ENCODE results near the gene SLC22A13. TPM values are rescaled to one million over a fixed set of nuclear protein-coding genes. Genes with fewer than 3 reads are reported as not detected.

Gene SLC22A13
- total and polyA plus RNA-seq, 10 of the 15 experiments (the other 5 are each of a cell fraction or from before 2014, with no cell fraction given), result 0.03 to 0.19 (median 0.11) TPM; not detected in 5

DNA sequence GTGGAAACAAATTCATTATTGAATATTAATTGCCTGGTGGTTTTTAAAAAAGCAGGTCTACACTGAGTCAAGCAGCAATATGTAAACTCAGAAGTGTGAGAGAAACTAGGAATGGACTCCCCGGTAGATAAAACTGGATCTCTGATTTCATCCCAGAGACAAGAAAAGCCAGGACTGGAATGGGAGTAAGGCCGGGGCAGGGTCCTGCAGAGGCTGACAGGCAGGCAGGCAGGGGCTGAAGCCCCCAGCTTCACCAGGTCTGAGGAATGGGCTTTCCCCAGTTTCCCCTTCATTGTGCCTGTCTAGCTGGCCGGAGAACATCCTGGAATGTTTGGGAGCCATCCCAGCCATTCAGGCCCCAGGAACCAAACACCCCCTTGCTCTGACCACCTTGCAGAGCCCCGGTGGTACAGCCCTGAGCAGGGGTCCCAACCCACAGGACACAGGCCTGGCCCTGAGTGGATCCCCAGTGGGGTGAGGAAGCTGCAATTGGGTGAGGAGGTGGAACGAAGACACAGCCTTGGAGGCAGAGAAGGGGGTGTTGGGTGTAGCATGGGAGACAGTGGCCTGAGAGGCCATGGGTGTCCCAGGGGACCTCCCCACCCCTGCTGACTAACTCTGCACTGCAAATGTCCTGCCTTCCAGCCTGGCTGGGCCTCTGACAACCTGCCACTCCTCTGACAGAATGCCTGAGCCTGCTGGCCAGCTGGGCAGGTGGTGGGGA lies 49.3 kb downstream of the SLC22A13 start:
- ChIA-PET POLR2A (no interaction called here), SMC1A (ENCODE audit: uncharacterized antibody, unreplicated experiment) (no interaction called here), RAD21 (ENCODE audit: unreplicated experiment) (no interaction called here), CTCF (no interaction called here)
- in situ Hi-C loops (cut with MboI), result no loop called here
- Histone ChIP-seq H4K20me1 (ENCODE audit: control insufficient read depth, insufficient read depth) (no peaks in the 10 kb centered on the region), H3K9me3 (replicated peaks; ENCODE audit: control insufficient read depth, insufficient read depth, low read length) (no peaks in the 10 kb centered on the region), H3K4me3 (no peak overlapping the region), H3K4me1 (ENCODE audit: control insufficient read depth, insufficient read depth, low read length) (no peaks in the 10 kb centered on the region), H2AFZ (ENCODE audit: control insufficient read depth, low read depth, low read length) (no peak overlapping the region), H3K27me3 (replicated peaks in 1 of 2; ENCODE audit: control insufficient read depth in 2 of 2, insufficient read depth in 2 of 2, low read length in 1 of 2) (peaks cover 0 to 3% of the 10 kb centered on the region in 2 experiments; a peak in 1 of 4 replicates), H3K4me2 (ENCODE audit: control insufficient read depth, insufficient read depth) (no peak overlapping the region), H3K9ac (ENCODE audit: control insufficient read depth, insufficient read depth, low read length) (no peak overlapping the region), H3K79me2 (ENCODE audit: control insufficient read depth, insufficient read depth, low read length) (no peaks in the 10 kb centered on the region), H3K36me3 (ENCODE audit: control insufficient read depth in 2 of 2, insufficient read depth in 2 of 2, low read length in 1 of 2) (no peaks in the 10 kb centered on the region), H3K27ac (ENCODE audit: control insufficient read depth, insufficient read depth) (no peak overlapping the region)
- intact Hi-C loops (cut with micrococcal nuclease; ENCODE audit: unreplicated experiment), result no loop called here
- DNase-seq (ENCODE audit: low read depth, low spot score), result no peak
- BruUV-seq (replicated peaks), result no TSS peak
- TF ChIP-seq MTA3 (IDR thresholded peaks at IDR 0.05; ENCODE audit: borderline replicate concordance, low read length) (no peak), MTA2 (IDR thresholded peaks at IDR 0.05; ENCODE audit: low read depth) (no peak), ZNF384 (IDR thresholded peaks at IDR 0.05; ENCODE audit: borderline replicate concordance, low read depth, low read length) (no peak), KDM1A (IDR thresholded peaks at IDR 0.05; ENCODE audit: borderline replicate concordance) (no peak), TCF12 (IDR thresholded peaks at IDR 0.05; ENCODE audit: low read depth, low read length) (no peak), JUND (IDR thresholded peaks at IDR 0.05; ENCODE audit: low read depth, low read length) (no peak), NR2F1 (conservative IDR thresholded peaks at IDR 0.05) (no peak), KLF5 (IDR thresholded peaks at IDR 0.05; ENCODE audit: partially characterized antibody) (no peak), NFXL1 (IDR thresholded peaks at IDR 0.05; ENCODE audit: borderline replicate concordance) (no peak)
- TF ChIP-seq, protein P1, sequence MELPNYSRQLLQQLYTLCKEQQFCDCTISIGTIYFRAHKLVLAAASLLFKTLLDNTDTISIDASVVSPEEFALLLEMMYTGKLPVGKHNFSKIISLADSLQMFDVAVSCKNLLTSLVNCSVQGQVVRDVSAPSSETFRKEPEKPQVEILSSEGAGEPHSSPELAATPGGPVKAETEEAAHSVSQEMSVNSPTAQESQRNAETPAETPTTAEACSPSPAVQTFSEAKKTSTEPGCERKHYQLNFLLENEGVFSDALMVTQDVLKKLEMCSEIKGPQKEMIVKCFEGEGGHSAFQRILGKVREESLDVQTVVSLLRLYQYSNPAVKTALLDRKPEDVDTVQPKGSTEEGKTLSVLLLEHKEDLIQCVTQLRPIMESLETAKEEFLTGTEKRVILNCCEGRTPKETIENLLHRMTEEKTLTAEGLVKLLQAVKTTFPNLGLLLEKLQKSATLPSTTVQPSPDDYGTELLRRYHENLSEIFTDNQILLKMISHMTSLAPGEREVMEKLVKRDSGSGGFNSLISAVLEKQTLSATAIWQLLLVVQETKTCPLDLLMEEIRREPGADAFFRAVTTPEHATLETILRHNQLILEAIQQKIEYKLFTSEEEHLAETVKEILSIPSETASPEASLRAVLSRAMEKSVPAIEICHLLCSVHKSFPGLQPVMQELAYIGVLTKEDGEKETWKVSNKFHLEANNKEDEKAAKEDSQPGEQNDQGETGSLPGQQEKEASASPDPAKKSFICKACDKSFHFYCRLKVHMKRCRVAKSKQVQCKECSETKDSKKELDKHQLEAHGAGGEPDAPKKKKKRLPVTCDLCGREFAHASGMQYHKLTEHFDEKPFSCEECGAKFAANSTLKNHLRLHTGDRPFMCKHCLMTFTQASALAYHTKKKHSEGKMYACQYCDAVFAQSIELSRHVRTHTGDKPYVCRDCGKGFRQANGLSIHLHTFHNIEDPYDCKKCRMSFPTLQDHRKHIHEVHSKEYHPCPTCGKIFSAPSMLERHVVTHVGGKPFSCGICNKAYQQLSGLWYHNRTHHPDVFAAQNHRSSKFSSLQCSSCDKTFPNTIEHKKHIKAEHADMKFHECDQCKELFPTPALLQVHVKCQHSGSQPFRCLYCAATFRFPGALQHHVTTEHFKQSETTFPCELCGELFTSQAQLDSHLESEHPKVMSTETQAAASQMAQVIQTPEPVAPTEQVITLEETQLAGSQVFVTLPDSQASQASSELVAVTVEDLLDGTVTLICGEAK (IDR thresholded peaks at IDR 0.05; ENCODE audit: borderline replicate concordance), result no peak
- TF ChIP-seq, protein P2, sequence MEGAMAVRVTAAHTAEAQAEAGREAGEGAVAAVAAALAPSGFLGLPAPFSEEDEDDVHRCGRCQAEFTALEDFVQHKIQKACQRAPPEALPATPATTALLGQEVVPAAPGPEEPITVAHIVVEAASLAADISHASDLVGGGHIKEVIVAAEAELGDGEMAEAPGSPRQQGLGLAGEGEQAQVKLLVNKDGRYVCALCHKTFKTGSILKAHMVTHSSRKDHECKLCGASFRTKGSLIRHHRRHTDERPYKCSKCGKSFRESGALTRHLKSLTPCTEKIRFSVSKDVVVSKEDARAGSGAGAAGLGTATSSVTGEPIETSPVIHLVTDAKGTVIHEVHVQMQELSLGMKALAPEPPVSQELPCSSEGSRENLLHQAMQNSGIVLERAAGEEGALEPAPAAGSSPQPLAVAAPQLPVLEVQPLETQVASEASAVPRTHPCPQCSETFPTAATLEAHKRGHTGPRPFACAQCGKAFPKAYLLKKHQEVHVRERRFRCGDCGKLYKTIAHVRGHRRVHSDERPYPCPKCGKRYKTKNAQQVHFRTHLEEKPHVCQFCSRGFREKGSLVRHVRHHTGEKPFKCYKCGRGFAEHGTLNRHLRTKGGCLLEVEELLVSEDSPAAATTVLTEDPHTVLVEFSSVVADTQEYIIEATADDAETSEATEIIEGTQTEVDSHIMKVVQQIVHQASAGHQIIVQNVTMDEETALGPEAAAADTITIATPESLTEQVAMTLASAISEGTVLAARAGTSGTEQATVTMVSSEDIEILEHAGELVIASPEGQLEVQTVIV (IDR thresholded peaks at IDR 0.05; ENCODE audit: borderline replicate concordance, partially characterized antibody), result no peak
- whole genome bisulfite sequencing (ENCODE audit: insufficient coverage, insufficient replicate concordance, low lambda C conversion rate, missing lambda C conversion rate), result 30% methylated on average over 5 of the region's 5 CpGs
- FAIRE-seq, result no peak
- ATAC-seq, result no peak
